Thyroid gland (tissue), 4 donors: ENCODE results near the gene CD93.

Experiments used
- POLR2A ChIP-seq, 2 donors: fragments of 450-650 bp; IDR thresholded peaks; one replicate each; pipeline ENCODE4 v1.6.1; 2017; ENCODE audit warnings: antibody characterized with exemption in 2 of 2, mild to moderate bottlenecking in 2 of 2, moderate library complexity in 1 of 2
- TF ChIP-seq, protein P1 (sequence below), 6 experiments: fragments of 200-600 bp in 3 of 6; fragments of 450-650 bp in 3 of 6; sonication (generic) in 3 of 6; IDR thresholded peaks; one replicate each; pipeline ENCODE4 v1.5.1; 2016 to 2019; ENCODE audit warnings: antibody characterized with exemption in 6 of 6, mild to moderate bottlenecking in 2 of 6, inconsistent platforms in 1 of 6, moderate library complexity in 1 of 6

DNA sequence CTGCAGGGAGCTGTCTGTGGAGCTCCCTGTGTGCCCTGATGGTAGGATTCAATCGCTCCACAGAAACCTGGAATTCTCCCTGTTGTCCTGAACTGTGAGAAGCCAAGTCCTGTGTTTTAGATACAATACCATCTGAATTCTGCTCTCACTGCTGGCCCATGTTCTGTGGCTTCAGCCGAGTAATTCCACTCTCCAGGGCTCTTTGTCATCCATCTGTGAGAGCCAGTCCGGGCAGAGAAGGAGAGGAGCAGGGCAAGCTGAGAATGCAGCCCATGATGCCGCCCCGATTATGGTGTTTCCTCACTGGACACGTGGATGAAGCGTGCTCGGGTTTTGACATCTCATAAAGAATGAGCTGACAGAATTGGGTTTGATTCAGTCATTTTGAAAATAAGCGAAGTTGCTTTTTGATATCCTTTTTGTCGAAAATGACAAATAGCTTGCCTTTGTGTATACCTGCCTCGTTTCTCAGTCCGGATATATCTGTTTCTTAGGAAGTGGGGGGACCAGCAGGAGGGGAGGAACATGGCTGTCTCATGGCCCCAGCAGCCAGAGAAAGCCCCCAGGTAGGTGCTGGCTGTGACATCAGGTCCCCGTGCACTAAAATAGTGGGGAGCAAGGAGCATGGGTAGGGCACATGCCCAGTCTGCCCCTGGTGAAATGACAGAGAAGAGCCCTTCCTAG lies 8.2 kb upstream of the CD93 start:
- TF ChIP-seq POLR2A (IDR thresholded peaks at IDR 0.05), result no peak
- TF ChIP-seq, protein P1, sequence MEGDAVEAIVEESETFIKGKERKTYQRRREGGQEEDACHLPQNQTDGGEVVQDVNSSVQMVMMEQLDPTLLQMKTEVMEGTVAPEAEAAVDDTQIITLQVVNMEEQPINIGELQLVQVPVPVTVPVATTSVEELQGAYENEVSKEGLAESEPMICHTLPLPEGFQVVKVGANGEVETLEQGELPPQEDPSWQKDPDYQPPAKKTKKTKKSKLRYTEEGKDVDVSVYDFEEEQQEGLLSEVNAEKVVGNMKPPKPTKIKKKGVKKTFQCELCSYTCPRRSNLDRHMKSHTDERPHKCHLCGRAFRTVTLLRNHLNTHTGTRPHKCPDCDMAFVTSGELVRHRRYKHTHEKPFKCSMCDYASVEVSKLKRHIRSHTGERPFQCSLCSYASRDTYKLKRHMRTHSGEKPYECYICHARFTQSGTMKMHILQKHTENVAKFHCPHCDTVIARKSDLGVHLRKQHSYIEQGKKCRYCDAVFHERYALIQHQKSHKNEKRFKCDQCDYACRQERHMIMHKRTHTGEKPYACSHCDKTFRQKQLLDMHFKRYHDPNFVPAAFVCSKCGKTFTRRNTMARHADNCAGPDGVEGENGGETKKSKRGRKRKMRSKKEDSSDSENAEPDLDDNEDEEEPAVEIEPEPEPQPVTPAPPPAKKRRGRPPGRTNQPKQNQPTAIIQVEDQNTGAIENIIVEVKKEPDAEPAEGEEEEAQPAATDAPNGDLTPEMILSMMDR (IDR thresholded peaks at IDR 0.05), result no peak
